NB4 (cell line): ENCODE results near the gene GRAMD2B.

Experiments used
- DNase-seq: peaks from one replicate; pipeline ENCODE4 v3.0.0; 2010; ENCODE audit warnings: low read depth
- H3K4me3 ChIP-seq: one replicate; pipeline ENCODE4 v1.5.1; 2011; ENCODE audit warnings: mild to moderate bottlenecking, low read depth, low read length, moderate library complexity
- MYC ChIP-seq: IDR thresholded peaks from 2 replicates; pipeline ENCODE4 v1.6.1; 2011; ENCODE audit warnings: low read depth, low read length
- POLR2A ChIP-seq: IDR thresholded peaks from 2 replicates; pipeline ENCODE4 v1.6.1; 2011; ENCODE audit warnings: mild to moderate bottlenecking; ENCODE audit not compliant: insufficient read length; ENCODE audit errors: extremely low read depth
- TF ChIP-seq, protein P1 (sequence below): IDR thresholded peaks from 2 replicates; pipeline ENCODE4 v1.6.1; 2011; ENCODE audit warnings: low read depth, low read length
- TF ChIP-seq, protein P2 (sequence below): IDR thresholded peaks from one replicate; pipeline ENCODE4 v1.5.1; 2012; ENCODE audit warnings: low read depth, low read length

Gene GRAMD2B

DNA sequence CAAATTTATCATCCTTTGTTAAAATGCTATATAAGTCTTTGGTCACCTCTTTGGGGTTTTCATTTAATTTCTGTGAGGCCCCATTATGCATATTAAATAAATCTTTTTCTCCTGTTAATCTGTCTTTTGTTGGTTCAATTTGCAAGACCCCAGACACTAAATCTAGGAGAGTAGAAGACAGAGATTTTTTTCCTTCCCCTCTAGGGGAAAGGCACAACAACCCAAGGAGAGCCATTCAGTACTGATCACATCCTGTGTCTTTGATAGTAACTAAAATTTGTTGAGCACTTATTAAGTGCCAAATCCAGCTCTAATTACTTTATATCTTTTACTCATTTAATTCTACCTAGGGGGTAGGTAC lies 97.4 kb downstream of the GRAMD2B start:
- TF ChIP-seq, protein P1, sequence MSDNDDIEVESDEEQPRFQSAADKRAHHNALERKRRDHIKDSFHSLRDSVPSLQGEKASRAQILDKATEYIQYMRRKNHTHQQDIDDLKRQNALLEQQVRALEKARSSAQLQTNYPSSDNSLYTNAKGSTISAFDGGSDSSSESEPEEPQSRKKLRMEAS: no peak
- DNase-seq: no peak
- no peak overlapping the region for H3K4me3 ChIP-seq

DNA sequence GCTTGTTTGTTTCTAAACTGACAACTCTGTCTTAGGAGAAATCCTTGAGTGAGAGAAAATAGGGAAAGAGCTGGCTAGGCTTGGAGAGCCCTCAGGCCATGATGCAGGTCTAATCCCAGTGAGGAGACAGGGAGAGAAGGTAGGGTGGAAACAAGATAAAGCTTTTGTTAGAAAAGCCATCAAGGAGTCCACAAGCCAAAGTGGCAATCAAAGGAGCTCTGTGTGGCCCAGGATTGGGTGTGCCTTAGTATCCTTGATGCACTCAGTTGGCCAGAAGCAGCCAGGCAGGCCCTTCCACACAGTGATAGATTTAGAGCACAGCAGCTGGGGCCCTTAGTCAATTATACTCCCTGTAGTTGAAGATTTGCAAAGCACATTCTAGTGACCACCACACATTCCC lies 97.9 kb downstream of the GRAMD2B start:
- H3K4me3 ChIP-seq: no peak overlapping the region
- TF ChIP-seq, protein P2, sequence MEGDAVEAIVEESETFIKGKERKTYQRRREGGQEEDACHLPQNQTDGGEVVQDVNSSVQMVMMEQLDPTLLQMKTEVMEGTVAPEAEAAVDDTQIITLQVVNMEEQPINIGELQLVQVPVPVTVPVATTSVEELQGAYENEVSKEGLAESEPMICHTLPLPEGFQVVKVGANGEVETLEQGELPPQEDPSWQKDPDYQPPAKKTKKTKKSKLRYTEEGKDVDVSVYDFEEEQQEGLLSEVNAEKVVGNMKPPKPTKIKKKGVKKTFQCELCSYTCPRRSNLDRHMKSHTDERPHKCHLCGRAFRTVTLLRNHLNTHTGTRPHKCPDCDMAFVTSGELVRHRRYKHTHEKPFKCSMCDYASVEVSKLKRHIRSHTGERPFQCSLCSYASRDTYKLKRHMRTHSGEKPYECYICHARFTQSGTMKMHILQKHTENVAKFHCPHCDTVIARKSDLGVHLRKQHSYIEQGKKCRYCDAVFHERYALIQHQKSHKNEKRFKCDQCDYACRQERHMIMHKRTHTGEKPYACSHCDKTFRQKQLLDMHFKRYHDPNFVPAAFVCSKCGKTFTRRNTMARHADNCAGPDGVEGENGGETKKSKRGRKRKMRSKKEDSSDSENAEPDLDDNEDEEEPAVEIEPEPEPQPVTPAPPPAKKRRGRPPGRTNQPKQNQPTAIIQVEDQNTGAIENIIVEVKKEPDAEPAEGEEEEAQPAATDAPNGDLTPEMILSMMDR: no peak
- TF ChIP-seq MYC (no peak), POLR2A (no peak)
- TF ChIP-seq, protein P1: no peak
- DNase-seq: no peak

DNA sequence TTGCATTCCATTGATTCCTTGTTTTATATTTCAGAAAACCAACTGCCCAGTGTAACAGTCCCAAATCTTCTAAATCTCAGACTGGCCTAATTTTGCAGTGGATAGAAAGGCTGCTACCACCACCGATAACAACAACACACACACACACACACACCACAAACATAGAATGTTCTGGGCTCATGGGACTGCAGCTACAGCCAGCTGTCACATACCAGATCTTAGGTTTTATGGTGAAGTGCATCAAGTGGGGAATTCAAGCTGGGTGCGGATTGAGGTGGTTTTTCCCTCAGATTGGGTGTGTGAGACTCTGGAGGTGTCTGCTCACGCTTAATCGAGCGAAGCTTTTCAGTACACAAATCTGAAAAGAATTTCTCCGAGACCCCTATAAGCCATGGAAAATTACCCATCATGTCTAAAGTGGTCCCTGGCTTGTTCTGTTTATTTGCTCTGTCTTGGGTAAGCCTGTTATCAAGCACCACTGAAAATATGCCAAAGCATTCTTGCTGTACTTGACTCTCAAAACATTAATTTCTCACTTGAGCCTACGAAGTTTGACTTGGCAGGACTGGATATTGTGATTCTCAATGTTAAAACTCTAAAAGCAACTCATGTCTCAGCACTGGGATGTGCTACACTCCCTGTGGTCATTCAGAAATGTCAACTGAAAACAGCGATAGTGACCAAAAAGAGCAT lies 100.8 kb downstream of the GRAMD2B start:
- DNase-seq: no peak
- TF ChIP-seq MYC (no peak), POLR2A (no peak)
- TF ChIP-seq, protein P2: no peak
- TF ChIP-seq, protein P1: no peak
- H3K4me3 ChIP-seq: no peak overlapping the region

DNA sequence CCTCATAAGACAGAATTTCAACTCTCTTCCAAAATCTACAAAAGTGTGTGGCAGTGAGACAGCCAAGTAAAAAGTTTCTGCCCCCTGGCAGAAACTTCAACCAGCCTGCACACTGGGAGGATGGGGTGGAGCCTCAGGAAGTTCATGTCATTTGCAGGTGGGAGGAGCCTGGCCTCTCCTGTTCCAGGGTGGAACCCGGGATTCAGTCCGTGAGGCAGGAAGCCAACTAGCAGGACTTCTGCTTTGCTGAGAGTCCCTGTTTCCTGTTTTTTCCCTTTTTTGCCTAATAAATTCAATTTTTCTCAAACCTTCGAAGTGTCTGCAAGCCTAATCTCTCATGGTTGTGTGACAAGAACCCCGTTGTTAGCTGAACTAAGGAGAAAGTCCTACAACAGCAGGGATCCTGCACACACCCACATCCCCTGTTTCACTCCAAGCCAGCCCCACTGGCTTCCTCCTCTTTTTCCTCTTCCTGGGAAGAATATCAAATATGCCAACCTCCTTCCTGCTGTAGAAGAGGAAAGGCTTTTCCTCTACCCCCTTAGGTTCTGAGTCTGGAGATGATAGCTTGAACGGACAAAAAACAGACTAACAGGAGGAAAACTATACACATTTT lies 102.5 kb downstream of the GRAMD2B start:
- TF ChIP-seq MYC (no peak), POLR2A (no peak)
- TF ChIP-seq, protein P2: no peak
- TF ChIP-seq, protein P1: no peak
- no peak overlapping the region for H3K4me3 ChIP-seq
- DNase-seq: no peak

DNA sequence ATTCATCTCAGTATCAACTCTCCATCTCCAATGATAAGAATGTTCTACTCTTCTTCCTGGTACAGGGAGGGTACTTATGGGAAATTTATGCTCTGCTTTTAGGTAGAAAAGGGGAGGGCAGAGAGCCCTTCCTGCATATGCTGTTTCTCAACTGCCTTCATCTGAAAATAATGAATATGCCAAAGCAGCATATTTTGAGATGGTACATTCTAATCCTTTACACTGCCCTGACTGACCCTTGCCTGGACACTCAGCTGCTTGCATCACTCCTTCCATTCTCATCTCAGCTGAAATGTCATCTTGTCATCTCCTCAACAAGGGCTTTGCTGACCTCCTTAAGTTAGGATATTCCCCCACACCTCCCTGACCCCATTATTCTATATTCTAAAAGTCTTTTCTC lies 103.3 kb downstream of the GRAMD2B start:
- H3K4me3 ChIP-seq: no peak overlapping the region
- no peak for DNase-seq
- TF ChIP-seq, protein P2: no peak
- TF ChIP-seq MYC: no peak

DNA sequence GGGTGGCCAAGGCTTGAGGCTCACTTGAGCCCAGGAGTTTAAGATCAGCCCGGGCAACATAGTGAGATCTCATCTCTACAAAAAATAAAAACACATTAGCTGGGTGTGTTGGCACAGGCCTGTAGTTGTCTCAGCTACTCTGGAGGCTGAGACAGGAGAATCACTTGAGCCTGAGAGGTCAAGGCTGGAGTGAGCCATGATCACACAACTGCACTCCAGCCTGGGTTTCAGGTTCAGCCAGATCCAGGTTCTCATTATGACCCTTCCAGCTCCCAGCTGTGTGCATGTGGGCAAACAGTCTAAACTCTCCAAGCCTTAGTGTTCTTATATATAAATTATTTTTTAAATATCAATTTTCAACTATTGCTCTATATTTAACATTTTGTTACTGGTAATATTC lies 103.9 kb downstream of the GRAMD2B start:
- no peak for TF ChIP-seq POLR2A
- TF ChIP-seq, protein P2: no peak
- TF ChIP-seq MYC: no peak
- TF ChIP-seq, protein P1: no peak
- DNase-seq: no peak
- H3K4me3 ChIP-seq: no peak overlapping the region
